ACHN (cell line): ENCODE results near the gene SOS2.
"Not testable (repeated sequence)": the region's sequence is repeated elsewhere in the genome, so short reads cannot be mapped to it uniquely, and the experiment has no call there.

Experiments
- DNase-seq: peaks from one replicate; pipeline ENCODE4 v3.0.0-alpha.2; 2015
- in situ Hi-C: cut with HindIII; loops from 2 replicates; pipeline ENCODE4 v1.10.0; 2017; ENCODE audit warnings: low sequenced_read_pairs, low pct_ligation_motif_present, low pct_unique_long_range_greater_than_20kb

Gene SOS2

GRCh38 chr14:50094056-50094755, 137.2 kb downstream of the SOS2 start:
- no peak for DNase-seq
- in situ Hi-C loops, result no loop called here

DNA sequence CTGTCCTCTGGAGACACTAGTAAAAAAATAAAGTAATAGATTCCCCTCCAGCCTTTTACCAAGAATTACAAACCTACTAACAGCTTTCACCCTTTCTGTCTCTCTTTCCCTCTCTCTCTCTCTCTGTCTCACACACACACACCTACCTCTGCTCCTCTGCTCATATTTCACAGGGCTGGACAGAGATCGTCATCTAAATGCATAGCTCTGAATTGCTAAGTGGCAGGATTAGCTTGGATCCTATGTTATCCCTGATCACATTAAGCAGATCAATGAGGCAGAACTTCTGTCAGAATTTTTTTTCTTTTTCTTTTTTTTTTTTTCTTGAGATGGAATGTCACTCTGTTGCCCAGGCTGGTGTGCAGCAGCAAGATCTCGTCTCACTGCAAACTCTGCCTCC, 137.9 kb downstream of the SOS2 start:
- in situ Hi-C loops, result no loop called here
- DNase-seq, result no peak

- in situ Hi-C loops, result no loop called here
- DNase-seq, result no peak
These were observed 139.3 kb downstream of the SOS2 start for GRCh38 chr14:50092006-50092555.

GRCh38 chr14:50091240-50091913, 140.0 kb downstream of the SOS2 start:
- in situ Hi-C loops, result no loop called here
- no peak for DNase-seq

DNA sequence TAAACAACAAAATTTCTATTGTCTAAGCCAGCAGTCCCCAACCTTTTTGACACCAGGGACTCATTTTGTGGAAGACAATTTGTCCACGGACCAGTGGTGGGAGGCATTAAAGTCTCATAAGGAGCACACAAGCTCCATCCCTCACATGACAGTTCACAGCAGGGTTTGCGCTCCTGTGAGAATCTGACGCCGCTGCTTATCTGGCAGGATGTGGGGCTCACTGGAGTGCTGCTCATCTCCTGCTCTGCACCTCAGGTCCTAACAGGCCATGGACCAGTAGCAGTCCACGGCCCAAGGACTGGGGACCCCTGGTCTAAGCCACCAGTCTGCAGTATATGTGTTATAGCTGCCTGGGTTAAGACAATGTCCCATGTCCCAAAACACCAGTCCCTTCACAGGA, 142.2 kb downstream of the SOS2 start:
- in situ Hi-C loops, result no loop called here
- no peak for DNase-seq

- DNase-seq, result no peak
- in situ Hi-C loops, result no loop called here
These were observed 142.6 kb downstream of the SOS2 start for GRCh38 chr14:50088731-50089130.

GRCh38 chr14:50088117-50088515, 143.3 kb downstream of the SOS2 start:
- DNase-seq, result no peak
- in situ Hi-C loops, result no loop called here

DNA sequence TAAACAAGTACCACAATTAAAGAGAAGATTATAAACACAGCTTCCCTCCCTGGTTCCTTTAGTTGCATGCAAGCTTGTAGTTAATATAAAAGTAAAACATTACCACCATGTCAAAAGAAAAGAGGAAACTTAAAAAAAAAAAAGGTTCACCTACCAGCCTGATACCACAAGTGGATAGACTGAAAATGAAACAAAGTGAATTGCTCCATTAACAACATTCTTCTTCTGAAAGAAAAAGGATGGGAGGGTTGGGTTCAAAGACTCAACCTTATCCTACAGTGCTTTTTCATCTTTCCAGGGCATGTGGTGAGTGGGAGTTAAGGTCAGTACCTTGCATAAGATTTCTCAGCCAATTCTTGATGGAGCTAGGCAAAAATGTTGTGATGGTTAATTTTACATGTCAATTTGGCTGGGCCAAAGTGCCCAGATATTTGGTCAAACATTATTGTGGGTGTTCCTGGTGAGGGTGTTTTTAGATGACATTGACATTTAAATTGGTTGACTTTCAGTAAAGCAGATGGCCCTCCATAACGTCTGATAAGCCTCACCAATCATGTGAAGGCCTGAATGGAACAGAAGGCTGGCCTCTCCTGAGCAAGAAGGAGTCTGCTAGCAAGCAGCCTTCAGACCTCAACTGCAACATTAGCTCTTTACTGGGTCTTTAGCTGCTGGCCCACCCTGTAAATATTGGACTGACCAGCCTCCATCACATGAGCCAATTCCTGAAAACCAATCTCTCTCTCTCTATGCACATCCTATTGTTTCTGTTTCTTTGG, 143.8 kb downstream of the SOS2 start:
- no peak for DNase-seq
- in situ Hi-C loops, result no loop called here

- in situ Hi-C loops, result no loop called here
- DNase-seq, result no peak
These were observed 145.1 kb downstream of the SOS2 start for GRCh38 chr14:50086321-50086711.

- DNase-seq, result peak; percentile 29
These were observed 145.6 kb downstream of the SOS2 start for GRCh38 chr14:50085570-50086320.

GRCh38 chr14:50084666-50085065, 146.7 kb downstream of the SOS2 start:
- DNase-seq, result no peak
- in situ Hi-C loops, result no loop called here

More at GRCh38 chr14:50085570-50086320, 145.6 kb downstream of the SOS2 start:
- in situ Hi-C loops, result no loop called here

DNA sequence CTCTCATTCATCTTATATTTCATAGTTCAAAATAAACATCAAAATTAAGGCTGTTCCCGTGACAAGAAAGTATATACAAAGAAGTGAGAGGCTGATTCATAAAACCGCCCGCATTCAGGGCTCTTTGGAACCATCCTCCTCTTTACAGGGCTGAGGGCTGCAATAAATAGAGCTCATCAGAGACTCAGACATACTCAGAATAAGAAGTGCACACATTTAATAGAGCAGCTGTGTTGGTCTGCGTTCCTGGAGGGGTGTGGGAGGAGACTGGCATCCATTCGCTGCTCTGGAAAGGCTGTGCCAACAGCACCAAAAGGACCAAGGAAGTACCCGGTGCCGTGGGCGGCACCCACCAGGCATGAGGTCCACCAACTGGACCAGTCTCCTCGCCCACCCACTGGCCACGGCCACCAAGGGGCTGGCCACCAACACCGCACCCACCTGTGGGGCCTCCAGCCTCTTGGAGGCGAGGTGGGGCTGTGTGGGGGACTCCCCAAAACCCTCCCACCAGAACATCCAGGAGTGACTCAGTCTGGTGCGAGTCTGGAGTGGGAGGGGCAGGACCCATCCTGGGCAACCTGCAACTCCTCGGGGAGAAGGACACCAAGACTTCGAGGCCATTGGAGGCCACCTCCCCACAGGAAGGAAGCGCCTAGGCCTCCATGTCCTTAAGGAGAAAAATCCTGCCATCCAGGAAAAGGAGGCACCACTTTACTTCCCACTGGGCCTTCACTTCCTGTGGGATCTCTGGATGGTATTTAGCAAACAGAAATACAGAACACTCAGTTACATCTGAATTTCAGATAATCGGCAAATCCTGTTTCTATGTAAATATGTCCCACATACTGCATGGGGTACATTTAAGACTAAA, 147.7 kb downstream of the SOS2 start:
- in situ Hi-C loops, result no loop called here
- DNase-seq, result no peak

- no peak for DNase-seq
- in situ Hi-C loops, result no loop called here
These were observed 148.5 kb downstream of the SOS2 start for GRCh38 chr14:50082784-50083466.

DNA sequence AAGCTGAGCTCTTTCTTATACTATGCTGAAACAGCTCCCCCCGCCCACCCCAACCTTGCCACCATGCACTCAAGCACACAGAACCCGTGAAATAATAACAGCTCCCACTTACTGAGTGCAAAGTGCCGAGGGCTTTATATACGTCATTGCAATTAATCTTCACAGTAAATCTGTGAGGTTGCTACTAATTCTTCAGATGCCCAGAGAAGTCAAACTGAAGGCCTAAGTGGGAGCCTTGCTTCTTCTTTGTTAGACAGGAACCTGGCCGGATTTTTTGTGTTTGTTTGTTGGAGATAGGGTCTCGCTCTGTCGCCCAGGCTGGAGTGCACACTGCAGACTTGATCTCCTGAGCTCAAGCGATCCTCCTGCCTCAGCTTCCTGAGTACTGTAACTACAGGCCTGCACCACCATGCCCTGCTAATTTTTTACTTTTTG, 149.1 kb downstream of the SOS2 start:
- in situ Hi-C loops, result no loop called here

GRCh38 chr14:50079103-50079502, 152.3 kb downstream of the SOS2 start:
- in situ Hi-C loops, DNase-seq: not testable (repeated sequence)

More for the DNA sequence above, 149.1 kb downstream of the SOS2 start:
- no peak for DNase-seq

- in situ Hi-C loops, DNase-seq: not testable (repeated sequence)
These were observed 157.7 kb downstream of the SOS2 start for GRCh38 chr14:50073663-50074062.

DNA sequence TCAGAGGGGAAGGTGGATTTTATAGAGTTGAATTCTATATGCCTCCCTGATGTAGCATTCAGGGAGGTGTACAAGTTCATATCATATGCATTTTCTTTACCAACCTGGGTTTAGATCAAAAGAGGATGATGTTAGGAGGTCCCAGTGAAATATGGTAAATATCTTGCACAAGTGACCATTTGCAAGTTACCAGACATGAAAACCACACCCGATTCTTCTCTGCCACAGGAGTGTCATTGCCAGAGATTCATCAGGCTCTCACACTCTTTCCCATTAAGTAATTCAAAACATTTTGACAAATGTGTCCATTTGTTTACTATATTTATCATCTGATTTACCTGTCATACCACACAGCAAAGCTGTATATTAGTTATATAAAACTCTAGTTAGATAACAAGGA, 159.0 kb downstream of the SOS2 start:
- no peak for DNase-seq
- in situ Hi-C loops, result no loop called here
